ENCODE measurements around the gene KCND2.

DNA sequence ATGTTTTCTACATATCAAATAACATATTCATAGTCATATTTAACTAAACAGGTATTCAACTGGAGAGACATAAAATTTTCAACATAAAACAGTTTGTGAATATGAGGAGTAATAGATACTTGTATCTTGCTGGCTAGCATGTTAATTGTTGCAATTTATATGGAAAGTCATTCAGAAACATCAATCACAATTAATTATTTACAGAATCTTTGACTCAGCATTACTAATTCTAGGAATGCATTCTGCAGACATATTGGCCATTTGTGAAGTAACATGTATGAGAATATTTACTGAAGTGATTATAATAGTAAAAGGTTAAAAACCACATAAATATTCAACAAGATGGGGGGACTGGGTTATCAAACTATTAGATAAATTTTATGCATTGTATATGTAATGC is 381.3 kb downstream of the KCND2 start:
- TF ChIP-seq ZBTB7A (IDR thresholded peaks at IDR 0.05; ENCODE audit: low read depth) (no peak), EP300 (IDR thresholded peaks at IDR 0.05; ENCODE audit: borderline replicate concordance) (no peak), EGR1 (IDR thresholded peaks at IDR 0.05) (no peak), YY1 (IDR thresholded peaks at IDR 0.05; ENCODE audit: low read depth) (no peak)
- TF ChIP-seq, protein P1, sequence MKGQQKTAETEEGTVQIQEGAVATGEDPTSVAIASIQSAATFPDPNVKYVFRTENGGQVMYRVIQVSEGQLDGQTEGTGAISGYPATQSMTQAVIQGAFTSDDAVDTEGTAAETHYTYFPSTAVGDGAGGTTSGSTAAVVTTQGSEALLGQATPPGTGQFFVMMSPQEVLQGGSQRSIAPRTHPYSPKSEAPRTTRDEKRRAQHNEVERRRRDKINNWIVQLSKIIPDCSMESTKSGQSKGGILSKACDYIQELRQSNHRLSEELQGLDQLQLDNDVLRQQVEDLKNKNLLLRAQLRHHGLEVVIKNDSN (IDR thresholded peaks at IDR 0.05), result no peak
